GM10266 (cell line): ENCODE measurements around the gene MAST1.

Experiments used
- DNase-seq: peaks from one replicate; pipeline ENCODE4 v3.0.0; 2012; ENCODE audit errors: extremely low spot score
- CTCF ChIP-seq: IDR thresholded peaks from 2 replicates; pipeline ENCODE4 v1.5.1; 2012; ENCODE audit warnings: mild to moderate bottlenecking, low read depth; ENCODE audit not compliant: control insufficient read depth, insufficient read depth; ENCODE audit errors: missing control alignments

Gene MAST1

GRCh38 chr19:12890787-12891552 is 52.7 kb downstream of the MAST1 start, which contains the start of gene GCDH:
GCDH (plus strand) TSS chr19:12891160; CDS start chr19:12891305, 145 bp downstream.
- DNase-seq, result peak; percentile 96
- no peak for TF ChIP-seq CTCF

- no peak for TF ChIP-seq CTCF
- no peak for DNase-seq
These were observed 53.3 kb downstream of the MAST1 start for GRCh38 chr19:12891553-12892021.

- DNase-seq, result no peak
- TF ChIP-seq CTCF, result no peak
These were observed 55.3 kb downstream of the MAST1 start for GRCh38 chr19:12893582-12893981.

- DNase-seq, result no peak
These were observed 58.1 kb downstream of the MAST1 start for GRCh38 chr19:12896460-12896859.

GRCh38 chr19:12899891-12900518 is 61.7 kb downstream of the MAST1 start:
- peak; percentile 68 for DNase-seq
- no peak for TF ChIP-seq CTCF

More at GRCh38 chr19:12896460-12896859, 58.1 kb downstream of the MAST1 start:
- no peak for TF ChIP-seq CTCF

- no peak for TF ChIP-seq CTCF
- no peak for DNase-seq
These were observed 68.9 kb downstream of the MAST1 start for GRCh38 chr19:12907166-12907565.

- DNase-seq, result no peak
- TF ChIP-seq CTCF, result no peak
These were observed 74.3 kb downstream of the MAST1 start for GRCh38 chr19:12912571-12912970.
